ENCODE data around the gene NEURL1B.

Gene NEURL1B

DNA sequence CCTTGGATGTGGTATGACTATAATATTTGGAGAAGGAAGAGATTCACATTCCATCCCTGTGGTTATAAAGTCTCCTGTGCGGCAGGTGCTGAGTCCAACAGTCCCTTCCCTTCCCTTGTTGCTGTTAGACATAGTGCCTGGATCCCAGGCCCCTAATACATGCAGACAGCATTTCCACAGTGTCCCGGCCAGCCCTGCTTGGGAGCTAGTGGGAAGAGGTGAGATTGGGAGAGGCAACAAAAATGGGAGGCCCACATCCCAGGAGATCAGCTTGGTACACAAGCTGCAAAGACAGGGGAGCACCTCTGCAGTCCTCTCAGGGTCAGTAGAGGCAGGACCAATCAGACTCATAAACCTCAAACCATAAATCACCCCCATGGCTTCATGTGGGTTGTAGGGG is 3.3 kb upstream of the NEURL1B start:
- no peak for TF ChIP-seq RAD21 (IDR thresholded peaks at IDR 0.05; ENCODE audit: low read depth)
- TF ChIP-seq, protein P1, sequence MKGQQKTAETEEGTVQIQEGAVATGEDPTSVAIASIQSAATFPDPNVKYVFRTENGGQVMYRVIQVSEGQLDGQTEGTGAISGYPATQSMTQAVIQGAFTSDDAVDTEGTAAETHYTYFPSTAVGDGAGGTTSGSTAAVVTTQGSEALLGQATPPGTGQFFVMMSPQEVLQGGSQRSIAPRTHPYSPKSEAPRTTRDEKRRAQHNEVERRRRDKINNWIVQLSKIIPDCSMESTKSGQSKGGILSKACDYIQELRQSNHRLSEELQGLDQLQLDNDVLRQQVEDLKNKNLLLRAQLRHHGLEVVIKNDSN (IDR thresholded peaks at IDR 0.05) = no peak
- TF ChIP-seq TCF12 (IDR thresholded peaks at IDR 0.05; ENCODE audit: low read depth) = no peak
- no peak for TF ChIP-seq NFIC (IDR thresholded peaks at IDR 0.05)
- TF ChIP-seq TEAD4 (IDR thresholded peaks at IDR 0.05) = no peak
- no peak for TF ChIP-seq CEBPB (IDR thresholded peaks at IDR 0.05)
- TF ChIP-seq EP300 (IDR thresholded peaks at IDR 0.05; ENCODE audit: borderline replicate concordance) = no peak
- no peak for TF ChIP-seq CREB1 (IDR thresholded peaks at IDR 0.05; ENCODE audit: low read depth)
- no peak for TF ChIP-seq TAF1 (IDR thresholded peaks at IDR 0.05; ENCODE audit: low read depth)
- TF ChIP-seq FOXM1 (IDR thresholded peaks at IDR 0.05; ENCODE audit: borderline replicate concordance, low read depth) = no peak
- no peak for TF ChIP-seq YY1 (IDR thresholded peaks at IDR 0.05; ENCODE audit: low read depth)
- TF ChIP-seq, protein P2, sequence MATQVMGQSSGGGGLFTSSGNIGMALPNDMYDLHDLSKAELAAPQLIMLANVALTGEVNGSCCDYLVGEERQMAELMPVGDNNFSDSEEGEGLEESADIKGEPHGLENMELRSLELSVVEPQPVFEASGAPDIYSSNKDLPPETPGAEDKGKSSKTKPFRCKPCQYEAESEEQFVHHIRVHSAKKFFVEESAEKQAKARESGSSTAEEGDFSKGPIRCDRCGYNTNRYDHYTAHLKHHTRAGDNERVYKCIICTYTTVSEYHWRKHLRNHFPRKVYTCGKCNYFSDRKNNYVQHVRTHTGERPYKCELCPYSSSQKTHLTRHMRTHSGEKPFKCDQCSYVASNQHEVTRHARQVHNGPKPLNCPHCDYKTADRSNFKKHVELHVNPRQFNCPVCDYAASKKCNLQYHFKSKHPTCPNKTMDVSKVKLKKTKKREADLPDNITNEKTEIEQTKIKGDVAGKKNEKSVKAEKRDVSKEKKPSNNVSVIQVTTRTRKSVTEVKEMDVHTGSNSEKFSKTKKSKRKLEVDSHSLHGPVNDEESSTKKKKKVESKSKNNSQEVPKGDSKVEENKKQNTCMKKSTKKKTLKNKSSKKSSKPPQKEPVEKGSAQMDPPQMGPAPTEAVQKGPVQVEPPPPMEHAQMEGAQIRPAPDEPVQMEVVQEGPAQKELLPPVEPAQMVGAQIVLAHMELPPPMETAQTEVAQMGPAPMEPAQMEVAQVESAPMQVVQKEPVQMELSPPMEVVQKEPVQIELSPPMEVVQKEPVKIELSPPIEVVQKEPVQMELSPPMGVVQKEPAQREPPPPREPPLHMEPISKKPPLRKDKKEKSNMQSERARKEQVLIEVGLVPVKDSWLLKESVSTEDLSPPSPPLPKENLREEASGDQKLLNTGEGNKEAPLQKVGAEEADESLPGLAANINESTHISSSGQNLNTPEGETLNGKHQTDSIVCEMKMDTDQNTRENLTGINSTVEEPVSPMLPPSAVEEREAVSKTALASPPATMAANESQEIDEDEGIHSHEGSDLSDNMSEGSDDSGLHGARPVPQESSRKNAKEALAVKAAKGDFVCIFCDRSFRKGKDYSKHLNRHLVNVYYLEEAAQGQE (IDR thresholded peaks at IDR 0.05; ENCODE audit: low read depth) = no peak
- TF ChIP-seq ZBTB7A (IDR thresholded peaks at IDR 0.05; ENCODE audit: low read depth) = no peak
- TF ChIP-seq EGR1 (IDR thresholded peaks at IDR 0.05) = no peak
- TF ChIP-seq, protein P3, sequence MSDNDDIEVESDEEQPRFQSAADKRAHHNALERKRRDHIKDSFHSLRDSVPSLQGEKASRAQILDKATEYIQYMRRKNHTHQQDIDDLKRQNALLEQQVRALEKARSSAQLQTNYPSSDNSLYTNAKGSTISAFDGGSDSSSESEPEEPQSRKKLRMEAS (IDR thresholded peaks at IDR 0.05) = no peak

DNA sequence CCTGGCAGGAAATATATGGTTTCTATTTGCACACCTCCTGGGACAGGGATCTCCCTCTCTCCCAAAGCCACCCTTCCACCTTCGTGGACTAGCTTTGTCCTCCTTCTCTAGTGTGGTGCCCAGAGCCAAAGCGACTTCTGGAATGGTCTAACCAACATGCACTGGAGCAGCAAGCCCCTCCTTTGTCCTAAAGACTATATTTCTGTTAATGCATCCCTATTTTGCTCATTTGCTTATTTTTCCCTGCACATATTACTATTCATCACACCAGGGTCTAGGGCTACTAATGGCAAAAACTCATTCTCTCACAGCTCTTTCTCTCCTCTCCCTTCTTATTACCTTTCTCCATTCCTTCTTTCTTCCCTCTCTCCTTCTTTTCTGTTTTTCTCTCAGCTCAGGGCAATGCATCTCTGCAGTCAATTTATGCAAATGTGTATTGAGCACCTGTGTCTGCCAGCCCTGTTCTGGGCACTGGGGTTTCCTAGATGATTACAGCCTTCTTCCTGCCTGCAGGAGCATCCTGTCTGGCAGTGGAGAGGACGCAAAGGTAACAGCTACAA is 2.8 kb upstream of the NEURL1B start:
- TF ChIP-seq TEAD4 (IDR thresholded peaks at IDR 0.05) (no peak), FOXM1 (IDR thresholded peaks at IDR 0.05; ENCODE audit: borderline replicate concordance, low read depth) (no peak), TCF12 (IDR thresholded peaks at IDR 0.05; ENCODE audit: low read depth) (no peak), RAD21 (IDR thresholded peaks at IDR 0.05; ENCODE audit: low read depth) (no peak), ZBTB7A (IDR thresholded peaks at IDR 0.05; ENCODE audit: low read depth) (no peak)
- TF ChIP-seq, protein P3 (IDR thresholded peaks at IDR 0.05) = no peak

DNA sequence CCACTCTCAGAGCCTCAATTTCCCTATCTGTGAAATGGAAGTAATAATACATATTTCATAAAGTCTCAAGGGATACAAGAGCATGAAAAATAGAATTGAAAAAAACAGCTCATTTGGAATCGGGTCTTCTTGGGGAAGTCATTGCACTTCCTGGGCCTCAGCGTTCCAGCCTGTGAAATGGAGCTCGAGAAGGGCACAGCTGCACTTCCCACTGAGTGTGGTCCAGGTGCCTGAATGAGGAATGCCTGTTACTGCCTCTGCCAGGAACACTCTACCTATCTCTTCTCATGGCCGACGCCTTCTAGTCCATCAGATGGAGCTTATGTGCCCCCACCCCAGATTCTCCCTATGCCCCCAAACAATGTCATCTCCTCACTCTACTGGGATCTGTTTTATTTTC is 924 bp upstream of the NEURL1B start:
- TF ChIP-seq TCF12 (IDR thresholded peaks at IDR 0.05; ENCODE audit: low read depth) (no peak), YY1 (IDR thresholded peaks at IDR 0.05; ENCODE audit: low read depth) (no peak), RAD21 (IDR thresholded peaks at IDR 0.05; ENCODE audit: low read depth) (no peak), NFIC (IDR thresholded peaks at IDR 0.05) (no peak), FOXM1 (IDR thresholded peaks at IDR 0.05; ENCODE audit: borderline replicate concordance, low read depth) (no peak), CREB1 (IDR thresholded peaks at IDR 0.05; ENCODE audit: low read depth) (no peak), CEBPB (IDR thresholded peaks at IDR 0.05) (no peak), ZBTB7A (IDR thresholded peaks at IDR 0.05; ENCODE audit: low read depth) (no peak), EGR1 (IDR thresholded peaks at IDR 0.05) (no peak), TAF1 (IDR thresholded peaks at IDR 0.05; ENCODE audit: low read depth) (no peak), TEAD4 (IDR thresholded peaks at IDR 0.05) (no peak), EP300 (IDR thresholded peaks at IDR 0.05; ENCODE audit: borderline replicate concordance) (no peak)
- TF ChIP-seq, protein P2 (IDR thresholded peaks at IDR 0.05; ENCODE audit: low read depth) = no peak
- TF ChIP-seq, protein P1 (IDR thresholded peaks at IDR 0.05) = no peak
- TF ChIP-seq, protein P3 (IDR thresholded peaks at IDR 0.05) = no peak

DNA sequence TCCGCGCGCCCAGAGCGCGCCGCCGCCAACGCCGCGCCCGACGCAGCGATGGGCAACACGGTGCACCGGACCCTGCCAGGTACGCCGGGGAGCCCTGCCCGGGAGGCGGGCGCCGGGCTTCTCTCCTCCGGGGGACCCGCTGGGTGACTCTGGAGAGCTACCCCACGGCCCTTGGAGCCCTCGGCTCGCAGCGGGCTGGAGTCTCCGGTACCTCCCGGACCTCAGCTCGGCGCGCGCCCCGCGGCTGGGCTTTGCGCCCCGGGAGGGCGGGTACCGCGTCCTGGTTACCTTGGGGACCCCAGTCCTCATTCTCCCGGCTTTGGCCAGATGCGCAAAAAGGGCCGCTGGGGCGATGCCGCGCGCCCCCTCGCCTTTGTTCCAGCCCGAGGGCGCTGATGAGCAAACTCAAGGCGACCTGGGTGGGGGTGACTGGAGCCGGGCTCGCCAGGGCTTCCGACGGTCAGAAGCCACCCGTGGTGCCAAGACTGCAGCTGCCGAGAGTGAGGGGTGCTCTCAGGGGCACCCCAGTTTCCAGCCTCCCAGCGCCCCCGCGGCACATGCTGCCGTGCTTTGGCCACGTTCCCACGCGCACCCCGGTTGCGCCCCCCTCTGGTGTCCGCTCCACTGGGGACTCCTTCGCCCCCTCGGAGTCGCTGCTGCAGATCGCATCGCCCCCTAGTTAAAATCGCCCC is 442 bp downstream of the NEURL1B start:
- TF ChIP-seq CEBPB (IDR thresholded peaks at IDR 0.05) (no peak), TCF12 (IDR thresholded peaks at IDR 0.05; ENCODE audit: low read depth) (no peak), RAD21 (IDR thresholded peaks at IDR 0.05; ENCODE audit: low read depth) (no peak), EGR1 (IDR thresholded peaks at IDR 0.05) (no peak), TAF1 (IDR thresholded peaks at IDR 0.05; ENCODE audit: low read depth) (no peak), FOXM1 (IDR thresholded peaks at IDR 0.05; ENCODE audit: borderline replicate concordance, low read depth) (no peak; the same call in 1 of the 2 replicates), TEAD4 (IDR thresholded peaks at IDR 0.05) (no peak), NFIC (IDR thresholded peaks at IDR 0.05) (no peak), CREB1 (IDR thresholded peaks at IDR 0.05; ENCODE audit: low read depth) (no peak)
- TF ChIP-seq, protein P2 (IDR thresholded peaks at IDR 0.05; ENCODE audit: low read depth) = no peak
- TF ChIP-seq, protein P3 (IDR thresholded peaks at IDR 0.05) = no peak
- TF ChIP-seq, protein P1 (IDR thresholded peaks at IDR 0.05) = no peak
